HG03457 (cell line): Measurements from ENCODE around the gene SMARCD1.
"Not testable (repeated sequence)": the region's sequence is repeated elsewhere in the genome, so short reads cannot be mapped to it uniquely, and the experiment has no call there.

ENCODE experiments used
- ATAC-seq: cut with Tn5 transposase; IDR thresholded peaks from one replicate; pipeline ENCODE4 v1.9.1; 2021; ENCODE audit warnings: moderate number of reproducible peaks; ENCODE audit not compliant: unreplicated experiment

Gene SMARCD1

DNA sequence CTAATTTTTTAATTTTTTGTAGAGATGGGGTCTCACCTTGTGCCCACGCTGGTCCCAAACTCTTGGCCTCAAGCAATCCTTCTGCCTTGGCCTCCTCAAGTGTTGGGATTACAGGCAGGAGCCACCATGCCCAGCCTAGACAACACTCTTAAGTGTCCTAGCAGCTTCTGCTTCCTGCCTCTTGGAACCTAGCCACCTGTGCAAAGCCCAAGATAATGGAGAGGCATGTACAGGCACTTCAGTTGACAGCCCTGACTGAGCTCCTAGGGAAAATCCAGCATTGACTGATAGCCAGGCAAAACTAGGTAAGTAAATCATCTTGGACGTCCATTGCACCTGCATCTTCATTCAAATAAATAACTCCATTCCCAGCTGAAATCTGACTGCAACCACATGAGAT lies 42.4 kb downstream of the SMARCD1 start:
- ATAC-seq, result no peak

- no peak for ATAC-seq
Observed at GRCh38 chr12:50129290-50129689, 44.1 kb downstream of the SMARCD1 start.

- no peak for ATAC-seq
Observed at GRCh38 chr12:50132505-50133135, 47.5 kb downstream of the SMARCD1 start.

- no peak for ATAC-seq
Observed at GRCh38 chr12:50142993-50143392, 57.9 kb downstream of the SMARCD1 start.

DNA sequence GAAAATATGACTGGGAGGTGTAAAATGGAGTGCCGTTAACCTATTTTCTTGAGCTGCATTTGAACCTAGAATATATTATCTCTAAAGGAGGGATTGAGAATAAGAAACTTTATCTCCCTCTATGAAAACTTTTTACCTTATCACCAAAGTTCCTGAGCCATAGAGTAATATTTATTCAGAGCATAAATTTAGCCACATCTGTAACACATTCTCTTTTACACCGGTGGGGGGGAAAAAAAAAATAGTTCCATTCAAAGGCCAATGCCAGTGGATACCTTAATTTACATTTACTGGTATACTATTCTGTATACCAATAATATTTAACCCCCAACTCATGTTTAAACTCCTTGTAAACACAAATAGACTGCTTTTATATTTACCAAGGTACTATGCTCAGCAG lies 60.3 kb downstream of the SMARCD1 start:
- no peak for ATAC-seq

DNA sequence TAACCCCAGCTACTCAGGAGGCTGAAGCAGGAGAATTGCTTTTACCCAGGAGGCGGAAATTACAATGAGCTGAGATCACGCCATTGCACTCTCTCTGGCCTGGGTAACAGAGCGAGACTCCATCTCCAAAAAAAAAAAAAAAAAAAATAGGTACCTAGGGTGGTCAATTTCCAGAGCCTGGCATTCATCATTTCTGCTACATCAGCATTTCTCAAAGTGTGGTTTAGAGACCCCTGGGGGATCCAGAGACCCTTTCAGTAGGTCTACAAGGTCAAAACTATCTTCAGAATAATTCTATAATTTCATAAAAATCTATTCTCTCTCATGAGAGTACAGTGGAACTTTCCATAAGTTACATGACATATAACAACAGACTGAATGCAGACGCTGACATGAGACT lies 62.1 kb downstream of the SMARCD1 start:
- no peak for ATAC-seq

GRCh38 chr12:50148011-50148410 lies 62.9 kb downstream of the SMARCD1 start:
- ATAC-seq, result not testable (repeated sequence)

GRCh38 chr12:50149311-50149710 lies 64.2 kb downstream of the SMARCD1 start:
- no peak for ATAC-seq
